GM19324 (cell line): ENCODE measurements around the gene RAB3C.
A peak's percentile ranks its signal among the peaks of the same experiment; 100 is the strongest.
"Not testable (repeated sequence)": the region's sequence is repeated elsewhere in the genome, so short reads cannot be mapped to it uniquely, and the experiment has no call there.

ENCODE experiments used
- ATAC-seq: cut with Tn5 transposase; IDR thresholded peaks from one replicate; pipeline ENCODE4 v1.9.1; 2021; ENCODE audit warnings: mild to moderate bottlenecking, moderate library complexity; ENCODE audit not compliant: unreplicated experiment, low FRiP score

RAB3C gene, protein sequence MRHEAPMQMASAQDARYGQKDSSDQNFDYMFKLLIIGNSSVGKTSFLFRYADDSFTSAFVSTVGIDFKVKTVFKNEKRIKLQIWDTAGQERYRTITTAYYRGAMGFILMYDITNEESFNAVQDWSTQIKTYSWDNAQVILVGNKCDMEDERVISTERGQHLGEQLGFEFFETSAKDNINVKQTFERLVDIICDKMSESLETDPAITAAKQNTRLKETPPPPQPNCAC

DNA sequence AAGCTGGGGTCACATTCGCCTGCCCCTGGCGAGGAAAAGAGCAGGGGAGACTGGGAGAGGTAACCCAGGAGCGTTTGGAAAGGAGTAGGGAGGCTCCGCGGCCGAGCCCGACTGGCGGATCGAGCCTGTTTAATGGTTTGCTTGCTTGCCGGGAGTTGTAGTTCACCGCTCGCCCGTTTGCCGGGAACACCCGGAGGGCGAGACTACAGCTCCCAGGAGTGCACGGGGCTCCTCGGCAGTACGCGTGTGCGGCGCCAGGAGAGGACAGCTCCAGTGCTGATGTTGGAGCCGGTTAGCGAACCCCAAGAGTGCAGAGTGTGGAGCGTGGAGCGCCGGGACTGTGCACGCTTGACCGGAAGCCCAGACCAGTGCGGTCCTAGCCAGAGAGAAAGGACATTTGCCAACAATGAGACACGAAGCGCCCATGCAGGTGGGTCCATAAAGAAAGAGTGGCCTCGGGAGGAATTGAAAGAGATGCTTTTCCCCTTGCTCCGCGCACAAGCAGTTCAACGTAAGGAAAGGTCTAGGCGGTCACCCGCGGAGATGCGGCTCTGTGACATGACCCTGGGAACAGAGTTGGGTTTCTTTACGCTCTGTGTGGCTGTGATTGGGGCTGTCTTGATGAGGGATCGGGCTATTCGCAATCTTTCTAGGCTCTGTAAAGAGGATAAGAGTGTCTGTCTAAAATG lies at the start of gene RAB3C:
Gene RAB3C, plus strand, starts transcription at position 273 of the 689 bp plus-strand sequence. Its CDS starts 134 bp downstream, at position 407.
- ATAC-seq, result peak; percentile 100

GRCh38 chr5:58541935-58542334 lies 40.9 kb upstream of the RAB3C start:
- ATAC-seq, result not testable (repeated sequence)

- ATAC-seq, result no peak
Observed at GRCh38 chr5:58542709-58543108, 40.2 kb upstream of the RAB3C start.

GRCh38 chr5:58543723-58544122 lies 39.2 kb upstream of the RAB3C start:
- no peak for ATAC-seq

GRCh38 chr5:58544195-58544594 lies 38.7 kb upstream of the RAB3C start:
- no peak for ATAC-seq

GRCh38 chr5:58544926-58545325 lies 37.9 kb upstream of the RAB3C start:
- ATAC-seq, result no peak

DNA sequence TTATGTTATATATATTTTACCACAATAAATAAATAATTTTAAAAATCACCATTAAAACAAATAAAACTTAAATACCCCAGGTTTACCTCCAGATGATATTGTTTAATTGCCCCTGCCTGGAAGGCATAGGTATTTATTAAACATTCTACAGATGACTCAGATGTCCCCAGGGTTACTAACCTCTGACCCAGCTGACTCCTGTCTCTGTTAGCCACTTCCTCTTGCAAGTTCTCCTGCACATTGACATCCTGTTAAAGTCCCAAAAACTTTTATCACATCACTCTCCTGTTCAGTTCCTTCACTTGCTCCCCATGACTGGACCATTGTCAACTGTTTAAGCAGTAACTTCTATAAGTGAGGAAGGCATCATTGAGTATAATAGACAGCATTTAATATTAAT lies 37.0 kb upstream of the RAB3C start:
- ATAC-seq, result peak; percentile 71

DNA sequence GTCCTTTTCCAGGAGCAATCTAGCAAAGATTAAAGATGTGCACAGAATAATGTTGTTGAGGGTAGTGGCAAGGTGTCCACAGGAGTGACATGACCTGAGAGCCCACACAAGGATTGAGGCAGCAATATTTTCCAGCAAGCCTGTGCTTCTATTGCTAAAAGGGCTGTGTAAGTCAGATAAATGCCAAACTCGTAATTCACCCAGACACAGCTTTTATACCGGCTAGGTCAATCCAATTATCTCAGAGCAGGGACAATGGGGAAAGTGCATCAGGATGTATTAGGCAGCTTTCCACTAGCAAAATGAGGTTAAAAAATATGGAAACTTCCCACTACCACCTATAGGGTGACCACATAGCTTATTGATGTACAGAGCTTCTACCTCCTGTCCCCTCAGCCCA lies 34.8 kb upstream of the RAB3C start:
- ATAC-seq, result no peak

- ATAC-seq, result no peak
Observed at GRCh38 chr5:58551492-58551891, 31.4 kb upstream of the RAB3C start.

DNA sequence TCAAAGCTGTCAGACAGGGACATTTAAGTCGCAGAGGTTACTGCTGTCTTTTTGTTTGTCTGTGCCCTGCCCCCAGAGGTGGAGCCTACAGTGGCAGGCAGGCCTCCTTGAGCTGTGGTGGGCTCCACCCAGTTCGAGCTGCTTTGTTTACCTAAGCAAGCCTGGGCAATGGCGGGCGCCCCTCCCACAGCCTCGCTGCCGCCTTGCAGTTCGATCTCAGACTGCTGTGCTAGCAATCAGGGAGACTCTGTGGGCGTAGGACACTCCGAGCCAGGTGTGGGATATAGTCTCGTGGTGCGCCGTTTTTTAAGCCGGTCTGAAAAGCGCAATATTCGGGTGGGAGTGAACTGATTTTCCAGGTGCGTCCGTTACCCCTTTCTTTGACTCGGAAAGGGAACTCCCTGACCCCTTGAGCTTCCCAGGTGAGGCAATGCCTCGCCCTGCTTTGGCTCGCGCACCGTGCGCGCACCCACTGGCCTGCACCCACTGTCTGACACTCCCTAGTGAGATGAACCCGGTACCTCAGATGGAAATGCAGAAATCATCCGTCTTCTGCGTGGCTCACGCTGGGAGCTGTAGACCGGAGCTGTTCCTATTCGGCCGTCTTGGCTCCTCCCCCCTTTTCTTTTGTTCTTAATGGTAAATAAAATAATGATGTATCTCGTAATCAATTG lies 25.1 kb upstream of the RAB3C start:
- ATAC-seq, result not testable (repeated sequence)

GRCh38 chr5:58563016-58563700 lies 19.7 kb upstream of the RAB3C start:
- ATAC-seq, result not testable (repeated sequence)

GRCh38 chr5:58564043-58564832 lies 18.6 kb upstream of the RAB3C start:
- not testable (repeated sequence) for ATAC-seq

- ATAC-seq, result no peak
Observed at GRCh38 chr5:58565033-58565432, 17.8 kb upstream of the RAB3C start.

GRCh38 chr5:58571501-58571900 lies 11.4 kb upstream of the RAB3C start:
- no peak for ATAC-seq

DNA sequence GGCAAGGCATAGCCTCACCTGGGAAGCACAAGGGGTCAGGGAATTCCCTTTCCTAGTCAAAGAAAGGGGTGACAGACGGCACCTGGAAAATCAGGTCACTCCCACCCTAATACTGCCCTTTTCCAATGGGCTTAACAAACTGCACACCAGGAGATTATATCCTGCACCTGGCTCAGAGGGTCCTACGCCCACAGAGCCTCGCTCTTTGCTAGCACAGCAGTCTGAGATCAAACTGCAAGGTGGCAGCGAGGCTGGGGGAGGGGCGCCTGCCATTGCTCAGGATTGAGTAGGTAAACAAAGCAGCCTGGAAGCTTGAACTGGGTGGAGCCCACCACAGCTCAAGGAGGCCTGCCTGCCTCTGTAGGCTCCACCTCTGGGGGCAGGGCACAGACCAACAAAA lies 9.9 kb upstream of the RAB3C start:
- not testable (repeated sequence) for ATAC-seq

DNA sequence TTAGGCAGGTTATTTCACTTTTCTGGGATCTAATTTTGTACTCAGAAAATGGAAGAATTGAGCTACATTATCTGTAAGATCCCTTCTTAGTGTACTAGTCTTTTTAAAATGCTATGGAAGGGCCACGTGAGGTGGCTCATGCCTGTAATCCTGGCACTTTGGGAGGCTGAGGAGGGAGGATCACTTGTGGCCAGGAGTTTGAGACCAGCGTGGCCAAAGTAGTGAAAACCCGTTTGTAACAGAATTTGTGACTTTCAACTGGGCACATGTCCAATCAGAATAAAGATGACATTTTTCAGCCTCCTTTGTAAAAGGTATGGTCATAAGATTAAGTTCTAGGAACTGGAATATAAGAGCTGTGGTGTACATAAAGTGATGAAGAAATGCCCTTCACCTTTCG lies 3.1 kb upstream of the RAB3C start:
- ATAC-seq, result no peak

GRCh38 chr5:58582019-58582802 lies 664 bp upstream of the RAB3C start:
- ATAC-seq, result peak; percentile 34

DNA sequence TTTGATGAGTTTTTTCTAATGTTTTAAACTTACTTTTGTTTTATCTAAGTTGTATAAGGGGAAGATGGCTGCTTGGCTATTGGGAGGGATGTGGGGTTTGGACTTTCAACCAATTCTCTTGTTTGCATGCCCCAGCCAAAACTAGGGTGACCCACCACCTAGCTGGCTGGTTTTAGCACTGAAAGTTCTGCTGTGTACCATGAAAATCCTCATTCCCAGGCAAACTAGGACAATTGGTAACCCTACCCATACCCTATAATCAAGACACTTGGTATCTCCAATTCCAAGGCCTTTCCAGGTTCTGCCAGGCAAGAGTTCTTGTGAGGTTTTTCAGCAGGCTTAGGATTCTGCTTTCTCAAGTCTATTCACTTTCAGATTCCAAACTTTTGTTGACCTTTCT lies 13.1 kb downstream of the RAB3C start:
- no peak for ATAC-seq

DNA sequence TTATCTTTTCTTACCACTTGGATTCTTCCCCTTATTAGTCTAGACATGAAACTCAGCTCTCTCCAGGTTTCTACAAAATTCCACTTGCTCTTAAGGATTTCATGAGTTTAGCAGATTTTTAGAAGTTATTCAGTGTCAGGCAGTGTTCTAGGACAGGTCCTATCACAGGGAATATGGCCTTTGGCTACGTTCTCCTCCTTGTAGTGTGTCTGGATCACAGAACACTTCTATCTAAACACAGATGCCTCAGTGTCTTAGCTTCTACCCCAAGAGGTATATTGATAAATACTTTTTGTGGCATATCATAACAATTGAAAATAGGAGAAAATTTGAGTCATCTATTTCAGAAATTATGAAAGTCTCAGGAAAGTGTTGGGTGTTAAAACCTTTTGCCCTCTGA lies 15.6 kb downstream of the RAB3C start:
- no peak for ATAC-seq

DNA sequence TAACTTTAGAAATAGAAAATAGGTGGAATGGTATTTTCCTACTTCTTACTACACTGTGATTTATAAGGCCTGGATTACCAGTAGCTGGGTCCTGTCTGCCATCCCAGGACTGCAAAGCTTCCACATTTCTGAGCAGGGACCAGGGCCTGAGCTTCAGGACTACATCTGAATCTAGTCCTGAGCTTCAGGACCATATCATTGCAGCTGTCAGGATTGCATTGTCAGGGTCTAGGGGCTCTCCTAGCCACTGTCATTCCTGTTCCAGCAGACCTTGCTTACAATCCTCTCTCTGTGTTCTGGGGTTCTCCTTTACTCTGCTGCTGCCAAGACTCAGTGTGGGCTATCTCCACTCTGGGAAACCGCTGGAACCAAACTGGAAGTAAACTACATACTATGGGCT lies 16.3 kb downstream of the RAB3C start:
- no peak for ATAC-seq
